ENCODE data around the gene DCC.

DCC gene

GRCh38 chr18:53219853-53220252 lies 879.9 kb downstream of the DCC start:
- no peak for DNase-seq (ENCODE audit: low read depth)
- H3K4me3 ChIP-seq (ENCODE audit: low read depth, low read length): no peak overlapping the region
- TF ChIP-seq CTCF (IDR thresholded peaks at IDR 0.05; ENCODE audit: control insufficient read depth, extremely low read depth, insufficient read depth): no peak

GRCh38 chr18:53224128-53224778 lies 884.3 kb downstream of the DCC start:
- no peak for DNase-seq (ENCODE audit: low read depth)
- TF ChIP-seq CTCF (IDR thresholded peaks at IDR 0.05; ENCODE audit: control insufficient read depth, extremely low read depth, insufficient read depth): no peak
- no peak overlapping the region for H3K4me3 ChIP-seq (ENCODE audit: low read depth, low read length)

- no peak overlapping the region for H3K4me3 ChIP-seq (ENCODE audit: low read depth, low read length)
- no peak for TF ChIP-seq CTCF (IDR thresholded peaks at IDR 0.05; ENCODE audit: control insufficient read depth, extremely low read depth, insufficient read depth)
- no peak for DNase-seq (ENCODE audit: low read depth)
These were observed 885.7 kb downstream of the DCC start for GRCh38 chr18:53225567-53226325.

- no peak for TF ChIP-seq CTCF (IDR thresholded peaks at IDR 0.05; ENCODE audit: control insufficient read depth, extremely low read depth, insufficient read depth)
- peak; percentile 58 for DNase-seq (ENCODE audit: low read depth)
These were observed 894.6 kb downstream of the DCC start for GRCh38 chr18:53234610-53235009.

GRCh38 chr18:53241161-53241560 lies 901.2 kb downstream of the DCC start:
- DNase-seq (ENCODE audit: low read depth): no peak
- no peak overlapping the region for H3K4me3 ChIP-seq (ENCODE audit: low read depth, low read length)
- no peak for TF ChIP-seq CTCF (IDR thresholded peaks at IDR 0.05; ENCODE audit: control insufficient read depth, extremely low read depth, insufficient read depth)

More at GRCh38 chr18:53234610-53235009, 894.6 kb downstream of the DCC start:
- no peak overlapping the region for H3K4me3 ChIP-seq (ENCODE audit: low read depth, low read length)

GRCh38 chr18:53253789-53254188 lies 913.8 kb downstream of the DCC start:
- no peak for TF ChIP-seq CTCF (IDR thresholded peaks at IDR 0.05; ENCODE audit: control insufficient read depth, extremely low read depth, insufficient read depth)
- no peak overlapping the region for H3K4me3 ChIP-seq (ENCODE audit: low read depth, low read length)
- DNase-seq (ENCODE audit: low read depth): no peak
